Central memory CD4-positive, alpha-beta T cell (primary cell): ENCODE results near the gene ADIPOR2.

ENCODE experiments used
- DNase-seq: peaks from one replicate; pipeline ENCODE4 v3.0.0; 2022

The ADIPOR2 gene

DNA sequence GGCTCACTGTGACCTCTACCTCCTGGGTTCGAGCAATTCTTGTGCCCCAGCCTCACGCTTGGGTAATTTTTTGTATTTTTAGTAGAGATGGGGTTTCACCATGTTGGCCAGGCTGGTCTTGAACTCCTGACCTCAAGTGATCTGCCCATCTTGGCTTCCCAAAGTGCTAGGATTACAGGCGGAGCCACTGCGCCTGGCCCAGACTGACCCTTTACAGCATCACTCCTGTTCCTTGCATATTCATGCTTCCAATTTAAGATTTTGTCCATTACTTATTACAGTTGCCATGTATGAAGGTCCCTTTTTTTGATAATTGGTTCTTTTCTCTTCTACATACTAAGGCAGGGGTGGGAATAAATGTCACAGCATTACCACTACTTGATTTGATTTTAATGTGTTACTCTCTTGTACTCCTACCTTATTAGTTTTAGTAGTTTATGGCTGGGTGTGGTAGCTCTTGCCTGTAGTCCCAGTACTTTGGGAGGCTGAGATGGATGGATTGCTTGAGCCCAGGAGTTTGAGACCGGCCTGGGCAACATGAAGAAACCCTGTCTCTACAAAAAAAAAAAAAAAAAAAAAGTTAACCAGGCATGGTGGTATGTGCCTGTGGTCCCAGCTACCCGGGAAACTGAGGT lies 46.9 kb downstream of the ADIPOR2 start:
- DNase-seq: no peak

DNA sequence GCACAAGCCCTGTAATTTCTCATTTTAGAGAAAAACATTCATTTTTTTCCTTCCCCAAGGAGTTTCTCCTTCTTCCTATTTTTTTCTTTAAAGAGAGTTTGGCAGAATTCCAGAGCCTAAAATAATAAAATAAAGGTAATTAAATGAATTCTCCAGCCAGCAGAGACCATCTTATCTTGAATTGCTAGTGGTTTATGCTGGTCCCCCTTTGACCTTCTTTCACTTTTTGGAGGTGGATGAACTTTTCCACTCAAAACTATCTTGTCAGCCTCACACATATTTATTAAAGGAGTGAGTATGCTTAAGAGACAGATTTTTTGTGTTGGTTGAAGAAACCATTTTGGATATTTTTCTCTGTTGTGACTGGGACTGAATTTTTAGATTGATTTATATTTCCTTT lies 47.6 kb downstream of the ADIPOR2 start:
- DNase-seq: no peak

DNA sequence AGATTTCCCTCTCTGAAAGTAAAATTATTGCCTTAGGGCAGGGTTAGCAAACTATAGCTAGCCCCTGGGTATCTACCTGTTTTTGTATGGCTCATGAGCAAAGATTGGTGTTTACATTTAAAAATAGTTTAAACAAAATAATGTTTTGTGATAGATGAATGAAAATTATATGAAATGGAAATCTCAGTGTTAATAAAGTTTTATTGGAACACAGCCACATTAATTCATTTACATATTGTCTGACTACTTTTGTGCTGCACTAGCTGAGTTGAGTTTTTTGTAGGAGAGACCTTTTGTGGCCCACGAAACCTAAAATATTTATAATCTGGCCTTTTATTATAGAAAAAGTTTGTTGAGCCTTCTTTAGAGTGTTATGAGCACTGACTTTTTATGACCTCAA lies 48.5 kb downstream of the ADIPOR2 start:
- no peak for DNase-seq

DNA sequence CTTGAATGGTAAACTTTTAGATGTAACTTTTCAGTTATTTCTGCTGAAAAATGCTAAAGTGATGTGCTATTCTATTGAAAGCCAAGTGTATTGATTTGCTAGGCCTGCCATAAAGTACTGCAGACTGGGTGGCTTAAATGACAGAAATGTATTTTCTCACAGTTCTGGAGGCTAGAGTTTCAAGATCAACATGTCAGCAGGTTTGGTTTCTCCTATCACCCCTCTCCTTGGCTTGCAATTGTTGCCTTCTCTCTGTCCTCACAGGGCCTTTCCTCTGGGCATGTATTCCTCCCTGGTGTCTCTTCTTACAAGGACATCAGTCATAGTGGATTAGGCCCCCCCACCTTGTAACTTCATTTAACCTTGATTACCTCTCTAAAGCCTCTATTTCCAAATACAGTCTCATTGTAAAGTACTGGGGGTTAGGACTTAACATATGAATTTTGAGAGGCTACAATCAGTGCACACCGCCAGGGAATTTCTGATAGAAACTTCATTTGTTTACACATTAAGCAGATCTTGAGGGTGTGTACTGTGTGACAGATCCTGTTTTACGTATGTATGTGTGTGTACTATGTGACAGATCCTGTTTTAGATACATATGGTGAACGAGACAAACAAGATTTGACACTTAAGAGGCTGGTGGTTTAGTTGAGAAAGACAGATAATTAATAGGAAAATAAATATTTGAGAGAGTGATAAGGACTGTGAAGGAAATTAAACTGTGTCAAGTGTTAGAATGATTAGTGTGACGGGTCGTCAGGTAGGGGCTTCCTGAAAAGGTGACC lies 49.5 kb downstream of the ADIPOR2 start:
- no peak for DNase-seq

DNA sequence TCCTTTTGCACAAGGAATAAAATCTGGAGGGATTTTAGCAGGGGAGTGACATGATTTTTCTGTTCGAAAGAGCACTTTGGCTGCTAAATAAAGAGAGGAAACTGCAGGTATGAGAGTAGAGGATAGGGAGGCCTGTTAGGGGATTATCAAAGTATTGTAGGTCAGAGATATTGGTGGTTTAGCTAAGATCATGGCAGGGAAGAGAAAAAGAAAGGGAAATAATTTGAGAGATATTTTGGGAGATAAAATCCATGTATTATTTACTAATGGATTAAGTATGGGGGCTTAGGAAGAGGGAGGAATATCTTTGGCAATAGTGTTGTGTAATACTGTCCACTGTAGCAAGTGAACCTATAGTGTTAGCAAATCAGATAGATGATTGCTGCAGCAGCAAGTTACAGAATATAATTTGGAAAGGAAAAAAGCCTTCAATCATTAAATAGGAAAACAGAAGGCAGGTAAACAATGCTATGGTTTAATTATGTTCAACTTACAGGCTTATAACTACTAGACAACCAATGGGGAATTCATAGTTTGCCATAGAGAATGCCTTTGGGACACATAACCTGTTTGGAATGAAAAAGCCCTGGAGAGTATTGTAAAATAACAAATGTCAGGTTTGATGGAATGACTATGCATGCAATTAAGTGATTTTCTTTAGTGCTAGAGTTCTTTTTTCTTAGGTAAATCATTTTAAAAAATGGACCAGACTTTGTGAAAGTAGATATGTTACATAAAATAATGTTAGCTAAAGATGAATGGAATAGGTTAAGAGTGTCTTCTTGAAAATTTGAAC lies 50.5 kb downstream of the ADIPOR2 start:
- no peak for DNase-seq

DNA sequence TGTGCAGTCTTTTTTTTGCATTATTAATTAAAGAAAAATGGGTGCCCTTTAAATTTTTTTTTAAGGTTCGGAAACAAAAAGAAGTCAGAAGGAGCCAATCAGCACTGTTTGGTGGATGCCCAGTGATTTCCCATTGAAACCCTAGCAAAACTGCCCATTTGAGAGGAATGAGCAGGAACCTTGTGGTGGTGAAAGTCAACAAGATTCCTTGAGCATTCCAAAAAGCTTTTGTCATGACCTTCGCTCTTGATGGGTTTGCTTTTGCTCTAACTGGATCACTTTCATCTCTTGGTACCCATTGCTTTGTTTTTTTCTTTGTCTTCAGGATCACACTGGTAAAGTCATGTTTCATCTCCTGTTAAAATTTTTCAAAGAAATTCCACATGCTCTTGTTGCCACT lies 54.1 kb downstream of the ADIPOR2 start:
- DNase-seq: no peak

DNA sequence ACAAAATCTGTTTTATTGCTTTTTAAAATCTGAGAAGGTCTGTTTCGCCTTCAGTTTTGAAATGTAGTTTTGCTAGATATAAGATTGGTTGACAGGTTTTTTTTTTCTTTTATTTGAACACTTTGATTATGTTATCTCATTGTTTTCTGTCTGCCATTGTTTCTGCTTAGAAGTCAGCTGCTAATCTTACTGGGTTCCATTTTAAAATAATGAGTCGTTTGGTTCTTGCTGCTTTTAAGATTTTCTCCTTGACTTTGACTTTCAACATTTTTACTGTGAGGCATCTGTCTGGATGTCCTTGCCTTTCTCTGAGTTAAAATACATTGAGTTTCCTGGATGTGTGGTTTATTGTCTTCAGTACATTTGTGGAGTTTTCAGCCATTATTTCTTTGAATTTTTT lies 56.7 kb downstream of the ADIPOR2 start:
- DNase-seq: no peak

DNA sequence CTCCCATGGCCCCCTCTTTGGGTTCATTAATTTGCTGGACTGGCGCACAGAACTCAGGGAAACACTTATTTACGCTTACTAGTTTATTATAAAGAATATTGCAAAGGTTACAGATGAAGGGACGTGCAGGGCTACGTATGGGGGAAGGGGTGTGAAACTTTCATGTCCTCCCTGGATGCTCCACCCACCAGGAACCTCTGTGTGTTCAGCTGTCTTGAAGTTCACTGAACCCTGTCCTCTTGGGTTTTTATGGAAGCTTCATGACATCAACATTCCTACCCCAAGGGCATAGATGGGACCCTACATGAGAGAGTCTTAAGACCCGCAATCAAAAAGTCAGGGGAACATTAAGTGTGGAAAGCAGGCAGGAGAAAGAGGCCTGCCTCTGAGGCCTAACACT lies 58.1 kb downstream of the ADIPOR2 start:
- no peak for DNase-seq

DNA sequence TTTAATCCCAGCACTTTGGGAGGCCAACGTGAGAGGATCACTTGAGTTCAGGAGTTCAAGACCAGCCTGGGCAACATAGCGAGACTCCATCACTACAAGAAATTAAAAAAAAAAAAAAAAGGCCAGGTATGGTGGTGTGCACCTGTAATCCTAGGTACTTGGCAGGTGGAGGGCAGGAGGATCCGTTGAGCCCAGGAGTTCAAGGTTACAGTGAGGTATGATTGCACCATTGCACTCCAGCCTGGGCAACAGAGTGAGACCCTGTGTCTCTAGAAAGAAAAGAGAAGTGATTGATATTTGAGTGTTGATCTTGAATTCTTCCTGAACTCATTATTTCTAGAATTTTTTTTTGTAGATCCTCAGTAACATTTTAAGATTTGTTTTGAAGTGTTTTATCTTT lies 59.4 kb downstream of the ADIPOR2 start:
- no peak for DNase-seq

DNA sequence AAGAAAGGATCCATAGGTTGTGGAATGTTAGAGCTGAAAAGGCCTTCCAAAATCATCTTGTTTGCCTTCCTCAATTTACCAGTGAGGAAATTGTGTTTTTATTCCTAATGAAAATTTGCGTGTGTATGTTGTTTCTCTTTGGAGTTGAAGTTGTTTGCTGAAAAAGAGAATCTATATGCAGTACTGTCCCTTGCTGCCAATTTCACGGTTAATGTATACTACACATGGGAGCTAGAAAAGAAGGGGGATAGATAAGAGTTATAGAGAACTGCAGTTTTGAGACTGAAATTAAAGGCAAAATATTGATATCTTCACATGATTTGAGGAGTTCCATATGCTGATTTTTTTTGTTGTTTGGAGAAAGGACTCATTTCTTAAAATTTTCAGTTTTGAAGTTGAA lies 67.5 kb downstream of the ADIPOR2 start:
- DNase-seq: no peak

DNA sequence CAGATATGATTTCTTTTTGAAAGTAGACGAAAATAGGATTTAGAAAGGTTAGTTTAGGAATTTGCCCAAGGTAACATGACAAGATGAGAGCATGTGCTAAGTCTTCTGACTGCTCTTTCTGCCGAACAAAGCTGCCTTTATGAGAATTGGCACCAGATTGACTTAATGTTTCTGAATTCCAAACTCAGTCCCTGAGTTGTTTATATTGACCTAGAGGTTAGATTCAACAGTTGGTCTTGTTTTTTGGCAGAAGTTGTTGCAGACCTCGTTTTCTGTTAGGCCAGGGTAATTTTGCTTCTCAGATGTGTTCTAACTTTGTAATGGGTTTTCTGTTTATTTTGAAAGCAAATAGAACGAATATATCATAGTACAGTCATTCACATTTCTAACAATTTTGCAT lies 68.0 kb downstream of the ADIPOR2 start:
- no peak for DNase-seq

DNA sequence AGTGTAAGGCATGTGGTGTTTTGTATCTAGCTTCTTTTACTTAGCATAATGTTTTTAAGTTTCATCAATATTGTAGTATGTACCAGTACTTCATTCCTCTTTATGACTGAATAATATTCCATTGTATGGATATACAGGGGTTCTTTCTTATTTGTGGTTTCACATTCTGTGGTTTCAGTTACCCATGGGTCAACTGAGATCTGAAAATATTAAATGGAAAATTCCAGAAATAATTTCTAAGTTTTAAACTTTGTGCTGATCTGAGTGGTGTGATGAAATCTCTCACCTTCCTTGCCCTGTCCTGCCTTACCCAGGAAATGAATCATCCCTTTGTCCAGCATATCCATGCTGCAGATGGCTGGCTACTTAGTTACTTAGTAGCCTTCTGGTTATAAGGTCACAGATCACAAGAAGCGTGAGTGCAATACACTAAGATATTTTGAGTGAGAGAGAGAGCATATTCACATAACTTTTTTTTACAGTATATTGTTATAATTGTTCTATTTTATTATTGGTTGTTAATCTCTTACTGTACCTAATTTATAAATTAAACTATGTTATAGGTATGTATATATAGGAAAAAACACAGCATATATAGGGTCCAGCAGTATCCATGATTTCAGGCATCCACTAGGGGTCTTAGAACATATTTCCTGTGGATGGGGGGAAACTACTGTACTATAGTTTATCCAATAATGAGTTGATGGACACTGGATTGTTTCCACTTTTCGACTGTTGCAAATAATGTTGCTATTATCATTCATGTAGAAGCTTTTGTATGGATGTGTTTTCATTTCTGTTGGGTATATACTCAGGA lies 69.9 kb downstream of the ADIPOR2 start:
- DNase-seq: no peak

DNA sequence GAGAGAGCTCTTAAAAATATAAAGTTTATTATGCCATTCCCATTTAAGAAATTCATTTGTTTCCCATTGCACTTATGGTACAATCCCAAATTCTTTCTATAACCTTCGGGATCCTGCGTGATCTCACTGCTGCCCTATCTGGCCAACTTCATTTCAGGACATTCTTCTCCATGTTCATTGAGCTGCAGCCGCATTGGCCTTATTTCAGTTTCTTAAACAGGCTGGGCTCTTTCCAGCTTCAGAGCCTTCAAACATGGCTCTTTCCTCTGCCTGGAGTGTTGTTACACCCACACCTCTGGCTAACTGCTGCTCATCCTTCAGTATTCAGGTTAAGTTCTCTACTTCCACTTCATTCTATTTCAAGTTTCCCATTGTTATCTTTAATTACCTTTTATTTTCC lies 71.0 kb downstream of the ADIPOR2 start:
- DNase-seq: no peak

DNA sequence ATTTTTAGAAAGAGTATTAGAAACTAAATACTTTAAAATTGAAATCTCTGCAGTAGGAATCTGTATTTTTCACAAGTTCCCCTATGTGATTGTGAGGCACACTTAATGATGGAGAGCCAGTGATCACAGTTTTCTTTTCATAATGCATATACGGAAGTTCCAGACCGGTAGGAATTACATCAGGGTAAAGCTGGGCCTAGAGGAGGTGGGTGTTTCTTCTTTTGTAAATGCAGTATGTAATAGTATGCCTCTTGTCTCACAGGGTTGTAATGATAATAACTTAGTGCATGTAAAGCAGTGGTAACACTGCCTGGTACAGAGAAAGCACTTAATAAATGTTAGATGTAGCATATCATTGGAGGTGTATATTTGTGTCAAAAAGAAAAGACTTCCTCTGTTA lies 72.3 kb downstream of the ADIPOR2 start:
- DNase-seq: no peak

DNA sequence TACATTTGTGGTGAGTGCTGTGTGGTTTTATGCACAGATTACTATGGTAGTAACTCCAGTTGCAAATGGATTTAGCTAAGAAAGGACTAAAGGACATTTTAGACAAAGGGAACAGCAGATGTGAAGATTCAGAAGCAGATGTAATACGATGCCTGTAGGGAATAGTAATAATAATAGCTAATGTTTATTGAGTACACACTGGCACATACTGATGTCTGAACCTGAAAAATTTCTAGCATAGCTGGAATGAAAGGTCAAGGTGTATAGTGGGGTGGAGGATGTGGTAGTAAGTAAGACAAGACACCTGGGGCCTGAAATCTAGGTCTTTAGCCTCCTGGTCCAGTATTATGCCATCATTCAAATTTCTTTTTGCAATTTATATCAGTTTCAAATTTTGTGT lies 75.2 kb downstream of the ADIPOR2 start:
- no peak for DNase-seq

DNA sequence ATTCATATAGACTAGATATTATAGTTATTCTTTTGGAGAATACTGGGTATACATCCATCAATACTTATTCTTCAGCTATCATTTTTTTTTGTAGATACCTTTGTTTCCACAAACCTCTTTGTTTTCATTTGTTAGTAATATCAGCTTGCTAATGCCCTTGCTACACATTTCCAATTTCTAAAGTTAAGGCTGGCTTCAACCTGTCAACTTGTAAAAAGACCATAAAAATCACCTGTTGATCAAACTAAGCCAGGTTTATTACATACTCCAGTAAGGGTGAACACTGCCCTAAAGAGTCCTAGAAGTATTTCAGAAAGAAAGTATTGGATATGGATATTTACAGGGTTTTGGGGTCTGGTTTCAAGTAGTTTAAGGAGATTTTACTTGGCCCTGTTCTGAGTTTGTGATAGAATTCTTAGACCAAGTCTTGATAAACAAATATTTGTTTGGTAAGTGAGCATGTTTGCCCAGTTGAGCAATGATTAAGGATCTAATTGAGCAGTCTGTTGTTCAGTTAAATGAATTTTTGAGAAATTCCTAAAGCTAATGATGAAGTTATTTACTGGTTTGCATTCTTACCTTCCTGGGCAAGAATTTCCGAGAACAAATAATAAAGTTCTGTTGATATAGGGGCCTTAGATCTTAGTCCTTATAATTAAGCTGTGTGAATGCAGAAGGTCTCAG lies 76.7 kb downstream of the ADIPOR2 start:
- no peak for DNase-seq

DNA sequence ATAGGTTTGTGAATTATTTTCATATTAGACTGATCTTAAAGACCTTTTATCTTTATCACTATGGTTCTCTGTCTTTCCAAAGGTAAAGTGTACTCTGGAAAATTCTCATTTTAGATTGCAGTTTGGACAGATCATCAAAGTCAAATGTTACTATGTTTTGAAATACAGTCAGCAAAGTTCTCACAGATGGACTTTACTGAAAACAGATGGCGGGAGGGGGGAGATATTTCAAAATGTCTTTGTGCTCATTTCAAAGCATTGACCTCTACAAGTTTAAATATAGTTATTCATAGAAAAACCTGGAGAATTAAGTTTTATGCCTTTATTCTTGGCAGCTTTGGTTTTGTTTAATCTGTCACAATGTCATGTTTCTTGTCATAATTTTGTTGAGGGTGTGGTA lies 77.7 kb downstream of the ADIPOR2 start:
- DNase-seq: no peak

DNA sequence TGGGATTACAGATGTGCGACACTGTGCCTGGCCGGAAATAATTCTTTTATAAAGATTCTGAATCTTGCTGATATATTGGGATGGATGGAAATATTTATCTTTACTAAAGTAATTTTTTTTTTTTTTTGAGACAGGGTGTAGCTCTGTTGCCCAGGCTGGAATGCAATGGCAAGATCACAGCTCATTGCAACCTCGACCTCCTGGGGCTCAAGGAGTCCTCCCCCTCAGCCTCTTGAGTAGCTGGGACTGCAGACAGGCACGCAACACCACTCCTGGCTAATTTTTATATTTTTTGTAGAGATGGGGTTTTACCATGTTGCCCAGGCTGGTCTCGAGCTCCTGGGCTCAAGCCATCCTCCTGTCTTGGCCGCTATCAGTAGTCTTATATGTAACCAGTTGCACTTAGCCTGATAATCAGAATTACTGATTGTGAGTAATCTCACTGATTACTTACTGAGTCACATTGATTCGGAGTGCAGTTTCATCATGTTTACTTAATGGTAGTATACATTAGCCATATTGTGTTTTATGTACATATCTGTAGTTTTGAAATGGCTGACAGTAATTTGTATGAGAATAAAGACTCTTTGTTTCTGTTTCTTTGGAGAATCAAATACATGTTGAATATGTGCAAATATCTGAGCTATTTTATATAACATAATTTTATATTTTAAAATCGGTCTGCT lies 79.1 kb downstream of the ADIPOR2 start:
- no peak for DNase-seq

DNA sequence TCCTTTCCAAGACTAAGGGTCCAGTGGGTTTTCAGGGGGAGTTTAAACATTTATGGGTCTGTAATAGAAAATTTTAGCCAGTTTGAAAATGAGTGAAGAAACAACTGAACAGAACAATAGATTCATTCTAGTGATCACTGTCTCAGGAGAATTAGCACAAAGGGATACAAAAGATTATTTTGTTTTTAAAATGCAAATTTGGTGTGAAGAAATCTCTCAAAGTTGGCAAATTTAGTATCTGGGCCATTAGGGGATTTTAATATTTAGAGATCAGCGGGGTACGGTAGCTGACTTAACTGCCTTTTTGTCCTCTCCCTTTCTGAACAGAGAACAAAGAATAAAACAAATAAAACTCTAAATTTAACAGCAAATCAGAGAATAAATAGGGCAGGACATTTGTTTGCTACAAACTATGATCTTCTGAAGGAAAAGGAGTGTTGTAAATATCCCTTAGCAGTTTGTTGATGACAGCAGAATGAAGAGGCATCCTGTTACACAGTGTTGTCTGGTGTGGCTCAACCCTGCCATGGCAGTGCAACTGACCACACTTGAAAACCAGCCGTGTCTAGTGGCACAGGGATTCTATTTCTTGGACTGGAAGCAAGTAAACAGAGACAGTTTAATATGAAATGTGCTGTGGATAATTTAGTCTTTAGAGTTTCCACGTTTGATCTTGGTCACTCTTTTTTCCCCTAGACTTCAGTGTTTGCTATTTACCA lies 83.2 kb downstream of the ADIPOR2 start:
- DNase-seq: no peak

DNA sequence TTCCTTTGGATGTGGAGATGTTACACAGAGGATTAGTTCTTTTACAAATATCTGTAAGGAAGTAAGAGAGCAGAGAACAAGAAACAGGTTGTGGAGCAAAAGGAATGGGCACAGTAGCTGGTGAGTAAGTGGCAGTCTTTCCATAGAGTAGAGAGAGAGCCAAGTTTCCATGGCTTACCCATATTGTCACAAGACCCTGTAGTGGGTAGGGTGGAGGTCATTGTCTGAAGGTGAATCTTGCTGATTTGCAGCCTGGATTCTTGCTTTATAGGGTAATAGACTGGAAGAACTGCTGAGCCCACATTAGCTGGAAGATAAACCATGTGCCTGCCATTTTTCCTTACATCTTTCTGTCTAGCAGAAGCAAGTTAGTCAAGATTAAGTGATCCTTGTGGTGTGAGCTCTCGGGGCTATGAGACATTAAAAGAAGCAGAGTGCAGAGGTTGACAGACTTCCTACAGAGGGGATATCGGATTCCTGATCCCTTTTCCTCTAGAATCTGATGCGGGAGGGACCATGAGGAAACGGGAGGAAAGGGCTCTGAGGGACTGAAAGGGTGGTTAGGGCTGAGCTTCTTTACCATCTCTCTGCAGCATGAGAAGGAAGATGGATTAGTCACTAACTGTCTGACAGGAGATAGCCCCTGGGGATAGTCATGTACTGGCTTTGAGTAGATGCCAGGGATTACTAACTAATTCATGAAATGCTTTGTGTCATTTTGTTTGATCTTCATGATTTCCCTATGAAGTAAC lies 85.5 kb downstream of the ADIPOR2 start:
- no peak for DNase-seq
